ENCODE data around the gene RRP15.

RRP15 gene

DNA sequence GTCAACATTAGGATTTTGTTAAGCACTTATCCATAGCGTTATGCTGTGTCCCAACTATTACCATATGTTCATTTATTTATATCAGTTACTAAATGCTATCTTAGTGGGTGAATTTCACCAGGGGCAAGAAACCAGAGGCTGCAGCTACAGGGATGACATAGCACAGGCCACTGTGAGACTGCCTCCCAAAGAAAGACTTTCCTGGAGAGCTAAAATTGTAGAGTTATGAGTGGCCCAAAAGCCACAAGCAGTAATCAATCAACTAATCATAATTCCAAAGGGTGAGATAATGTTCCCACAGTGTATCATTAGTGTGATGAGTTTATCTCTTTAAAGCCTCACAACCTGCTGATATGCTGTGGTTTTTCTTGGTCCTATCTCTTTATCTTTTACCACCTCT, 56.2 kb downstream of the RRP15 start:
- DNase-seq (ENCODE audit: low read depth), result no peak

DNA sequence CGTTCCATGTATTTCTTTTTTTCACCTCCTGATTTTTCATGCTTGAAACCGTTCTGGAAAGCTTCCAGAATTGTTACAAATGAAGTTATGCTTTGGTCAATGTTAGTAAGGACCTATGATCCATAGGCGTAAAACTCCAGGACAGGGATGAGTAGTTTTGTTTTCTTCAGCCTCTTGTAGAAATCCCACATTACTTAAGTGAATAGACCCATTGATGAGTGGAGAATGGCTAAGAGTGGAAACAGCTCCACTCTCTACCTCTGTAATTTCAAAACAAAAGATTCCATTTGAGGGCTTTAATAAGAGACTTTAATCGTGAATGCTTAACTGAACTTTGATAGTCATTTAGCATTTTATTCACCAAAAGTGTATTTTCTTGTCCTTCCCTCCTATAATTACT, 57.0 kb downstream of the RRP15 start:
- DNase-seq (ENCODE audit: low read depth), result no peak

DNA sequence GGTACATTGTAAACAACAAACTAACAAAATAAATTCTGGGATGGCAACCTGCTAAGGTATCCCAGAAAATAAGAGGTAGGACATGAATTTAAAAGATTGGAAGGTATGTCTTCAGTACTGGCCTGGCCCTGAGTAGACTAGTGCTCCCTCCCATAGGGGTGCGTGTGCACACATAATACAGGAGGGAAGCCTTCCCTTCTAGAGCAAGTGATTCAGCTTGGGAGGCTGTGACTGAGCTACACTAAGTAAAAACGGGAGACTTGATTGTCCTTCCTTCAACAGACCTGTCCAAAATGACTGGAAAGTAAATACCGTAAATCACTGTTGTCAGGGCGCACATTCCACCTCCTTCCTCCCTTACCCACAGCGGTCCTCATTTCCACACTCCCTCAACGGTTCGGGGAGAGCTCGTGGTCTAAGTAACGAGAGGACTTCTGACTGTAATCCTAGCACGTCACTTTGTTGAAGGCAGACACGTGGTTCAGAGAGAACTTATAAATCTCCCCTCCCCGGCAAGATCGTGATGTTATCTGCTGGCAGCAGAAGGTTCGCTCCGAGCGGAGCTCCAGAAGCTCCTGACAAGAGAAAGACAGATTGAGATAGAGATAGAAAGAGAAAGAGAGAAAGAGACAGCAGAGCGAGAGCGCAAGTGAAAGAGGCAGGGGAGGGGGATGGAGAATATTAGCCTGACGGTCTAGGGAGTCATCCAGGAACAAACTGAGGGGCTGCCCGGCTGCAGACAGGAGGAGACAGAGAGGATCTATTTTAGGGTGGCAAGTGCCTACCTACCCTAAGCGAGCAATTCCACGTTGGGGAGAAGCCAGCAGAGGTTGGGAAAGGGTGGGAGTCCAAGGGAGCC, 60.0 kb downstream of the RRP15 start, which contains the start of gene TGFB2:
TGFB2 (plus strand) TSS at position 523 of the 859 bp plus-strand sequence. CDS start 1,366 bp downstream, outside the sequence.
- DNase-seq (ENCODE audit: low read depth), result peak; percentile 90

DNA sequence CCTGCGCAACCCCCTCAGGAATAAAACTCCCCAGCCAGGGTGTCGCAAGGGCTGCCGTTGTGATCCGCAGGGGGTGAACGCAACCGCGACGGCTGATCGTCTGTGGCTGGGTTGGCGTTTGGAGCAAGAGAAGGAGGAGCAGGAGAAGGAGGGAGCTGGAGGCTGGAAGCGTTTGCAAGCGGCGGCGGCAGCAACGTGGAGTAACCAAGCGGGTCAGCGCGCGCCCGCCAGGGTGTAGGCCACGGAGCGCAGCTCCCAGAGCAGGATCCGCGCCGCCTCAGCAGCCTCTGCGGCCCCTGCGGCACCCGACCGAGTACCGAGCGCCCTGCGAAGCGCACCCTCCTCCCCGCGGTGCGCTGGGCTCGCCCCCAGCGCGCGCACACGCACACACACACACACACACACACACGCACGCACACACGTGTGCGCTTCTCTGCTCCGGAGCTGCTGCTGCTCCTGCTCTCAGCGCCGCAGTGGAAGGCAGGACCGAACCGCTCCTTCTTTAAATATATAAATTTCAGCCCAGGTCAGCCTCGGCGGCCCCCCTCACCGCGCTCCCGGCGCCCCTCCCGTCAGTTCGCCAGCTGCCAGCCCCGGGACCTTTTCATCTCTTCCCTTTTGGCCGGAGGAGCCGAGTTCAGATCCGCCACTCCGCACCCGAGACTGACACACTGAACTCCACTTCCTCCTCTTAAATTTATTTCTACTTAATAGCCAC, 60.7 kb downstream of the RRP15 start:
- no peak for DNase-seq (ENCODE audit: low read depth)

DNA sequence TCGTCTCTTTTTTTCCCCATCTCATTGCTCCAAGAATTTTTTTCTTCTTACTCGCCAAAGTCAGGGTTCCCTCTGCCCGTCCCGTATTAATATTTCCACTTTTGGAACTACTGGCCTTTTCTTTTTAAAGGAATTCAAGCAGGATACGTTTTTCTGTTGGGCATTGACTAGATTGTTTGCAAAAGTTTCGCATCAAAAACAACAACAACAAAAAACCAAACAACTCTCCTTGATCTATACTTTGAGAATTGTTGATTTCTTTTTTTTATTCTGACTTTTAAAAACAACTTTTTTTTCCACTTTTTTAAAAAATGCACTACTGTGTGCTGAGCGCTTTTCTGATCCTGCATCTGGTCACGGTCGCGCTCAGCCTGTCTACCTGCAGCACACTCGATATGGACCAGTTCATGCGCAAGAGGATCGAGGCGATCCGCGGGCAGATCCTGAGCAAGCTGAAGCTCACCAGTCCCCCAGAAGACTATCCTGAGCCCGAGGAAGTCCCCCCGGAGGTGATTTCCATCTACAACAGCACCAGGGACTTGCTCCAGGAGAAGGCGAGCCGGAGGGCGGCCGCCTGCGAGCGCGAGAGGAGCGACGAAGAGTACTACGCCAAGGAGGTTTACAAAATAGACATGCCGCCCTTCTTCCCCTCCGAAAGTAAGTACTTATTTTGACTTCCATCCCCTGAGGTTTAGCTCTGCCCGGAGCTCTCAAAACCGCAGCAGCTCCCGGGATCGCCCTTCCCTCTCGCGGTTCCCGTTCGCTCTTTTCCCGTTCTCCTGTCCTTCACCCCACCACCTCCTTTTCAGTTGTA, 61.5 kb downstream of the RRP15 start:
- DNase-seq (ENCODE audit: low read depth), result no peak

DNA sequence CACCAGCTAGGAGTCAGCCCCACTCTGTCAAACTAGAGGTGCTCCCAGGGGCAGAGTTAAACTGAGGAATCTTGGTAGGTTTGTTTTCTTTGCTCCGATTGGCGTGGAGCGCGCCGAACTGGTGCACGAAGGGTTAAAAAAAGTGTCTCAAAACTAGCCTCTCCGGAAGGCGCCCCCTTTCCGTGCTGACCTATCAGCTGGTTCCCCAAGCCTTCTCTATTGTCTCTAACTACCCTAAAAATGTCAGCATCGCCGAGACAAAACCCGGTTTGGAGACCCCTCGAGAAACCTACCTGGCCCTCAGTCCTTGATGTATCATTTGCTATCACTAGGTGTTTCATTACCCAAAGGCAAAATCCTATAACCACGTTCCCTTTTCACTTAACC, 62.2 kb downstream of the RRP15 start:
- DNase-seq (ENCODE audit: low read depth), result no peak

DNA sequence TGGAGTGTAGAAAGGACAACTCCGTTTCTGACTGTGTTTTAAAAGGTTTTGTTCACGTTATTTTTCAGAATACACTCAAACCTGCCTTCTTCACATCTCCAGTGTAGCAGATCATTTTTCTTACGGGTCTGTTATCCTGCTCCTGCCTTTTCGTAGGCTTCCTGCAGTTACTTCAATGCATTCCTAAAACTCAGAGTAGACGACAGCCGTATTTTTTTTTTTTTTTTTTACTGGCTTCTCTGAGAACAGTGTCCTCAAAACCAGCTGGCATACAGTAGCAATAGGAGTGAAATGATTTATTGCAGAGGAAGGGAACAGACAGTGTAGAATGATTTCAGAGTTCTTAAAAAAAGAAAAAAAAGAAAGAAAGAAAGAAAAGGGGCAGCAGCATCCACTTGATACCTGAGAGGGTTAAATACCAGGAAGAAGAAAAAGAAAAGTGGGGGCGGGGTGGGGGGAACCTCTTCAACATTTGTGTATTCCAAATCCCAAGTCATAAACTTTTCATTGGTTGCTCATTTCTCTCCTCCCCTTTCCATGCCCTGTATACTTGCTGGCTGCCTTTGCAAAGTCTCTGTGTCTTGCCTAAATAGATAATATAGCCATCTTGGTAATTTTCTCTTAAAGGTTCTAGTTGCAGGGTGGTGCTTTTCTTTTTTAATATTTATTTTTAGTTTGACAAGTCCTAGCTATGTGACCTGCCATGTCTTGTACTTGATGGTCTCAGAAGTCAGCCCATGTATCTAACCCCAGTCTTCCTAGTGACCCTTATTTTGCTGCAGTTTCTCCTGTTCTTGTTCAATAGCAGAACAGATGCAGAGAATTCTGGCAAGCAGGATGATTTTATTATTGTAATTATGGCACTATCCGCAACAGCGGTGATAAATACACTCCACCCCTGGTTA, 62.9 kb downstream of the RRP15 start:
- DNase-seq (ENCODE audit: low read depth), result no peak

DNA sequence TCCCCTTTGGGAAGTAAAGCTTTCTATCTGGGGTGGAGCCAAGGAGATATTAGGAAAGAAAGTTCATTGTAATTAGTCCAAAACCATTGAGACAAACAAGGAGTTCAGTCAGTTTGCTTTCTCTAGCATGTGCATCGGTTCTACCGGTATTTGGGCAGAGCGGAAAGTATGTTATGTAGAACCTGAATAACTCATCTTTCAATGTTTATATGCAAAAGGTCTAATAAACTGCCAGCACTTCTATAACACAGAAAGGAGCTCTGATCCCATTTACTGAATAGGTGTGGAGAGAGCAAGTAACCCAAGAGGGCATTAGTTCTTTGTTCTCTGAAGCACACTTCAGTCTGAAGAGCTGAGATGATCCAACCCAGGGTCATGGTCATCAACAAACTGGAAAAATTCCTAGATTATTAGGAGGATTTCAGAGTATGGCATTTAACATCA, 63.6 kb downstream of the RRP15 start:
- DNase-seq (ENCODE audit: low read depth), result no peak

DNA sequence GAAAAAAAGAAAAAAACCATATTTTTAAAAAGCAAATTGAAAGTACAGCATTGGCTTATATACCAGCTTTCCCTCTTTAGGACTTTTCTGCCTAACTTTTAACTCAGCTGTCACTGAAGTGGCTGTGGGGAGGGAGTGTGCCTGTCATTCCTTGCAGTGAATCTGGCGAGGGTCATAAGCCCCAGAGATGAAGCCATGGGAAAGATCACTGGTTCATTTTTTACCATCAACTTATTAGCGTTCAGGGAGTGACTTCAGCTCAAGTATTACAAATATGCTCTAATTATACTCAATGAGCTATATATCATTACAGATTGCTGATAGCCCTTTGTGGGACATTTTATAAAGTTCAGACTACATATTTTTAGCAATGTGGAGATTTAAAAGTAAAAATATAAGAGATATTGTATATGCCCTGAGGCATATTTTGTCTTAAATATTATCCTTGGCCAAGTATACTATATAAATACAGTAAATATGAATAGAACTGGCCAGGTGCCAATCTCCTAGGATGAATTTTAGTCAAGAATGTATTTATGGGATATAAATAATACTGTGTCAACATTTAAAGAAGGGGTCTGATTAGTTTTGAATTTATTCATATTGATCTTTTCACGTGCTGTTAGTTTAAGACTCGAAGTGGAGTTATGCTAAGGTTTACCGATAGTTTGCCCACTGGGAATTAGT, 64.4 kb downstream of the RRP15 start:
- DNase-seq (ENCODE audit: low read depth), result no peak

DNA sequence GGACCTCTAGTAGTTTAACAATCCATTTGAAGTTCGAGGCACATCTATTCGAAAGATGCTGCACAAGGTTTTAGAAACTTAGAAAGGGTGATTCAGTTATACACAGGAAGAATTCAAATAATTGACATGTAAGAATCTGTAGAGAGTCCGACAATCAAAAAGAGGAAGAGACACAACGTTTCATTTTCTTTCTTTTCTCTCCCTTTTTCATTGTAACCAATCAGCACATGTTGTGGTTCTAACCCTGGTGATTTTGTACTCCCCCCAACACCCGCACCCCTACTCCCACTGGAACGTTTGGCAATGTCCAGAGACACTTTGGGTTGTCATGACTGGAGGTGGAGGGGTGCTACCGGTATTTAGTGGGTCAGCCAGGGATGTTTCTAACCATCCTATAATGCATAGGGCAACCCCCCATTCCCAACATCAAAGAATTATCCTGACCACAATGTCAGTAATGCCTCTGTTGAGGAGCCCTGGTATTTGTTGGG, 65.0 kb downstream of the RRP15 start:
- no peak for DNase-seq (ENCODE audit: low read depth)

DNA sequence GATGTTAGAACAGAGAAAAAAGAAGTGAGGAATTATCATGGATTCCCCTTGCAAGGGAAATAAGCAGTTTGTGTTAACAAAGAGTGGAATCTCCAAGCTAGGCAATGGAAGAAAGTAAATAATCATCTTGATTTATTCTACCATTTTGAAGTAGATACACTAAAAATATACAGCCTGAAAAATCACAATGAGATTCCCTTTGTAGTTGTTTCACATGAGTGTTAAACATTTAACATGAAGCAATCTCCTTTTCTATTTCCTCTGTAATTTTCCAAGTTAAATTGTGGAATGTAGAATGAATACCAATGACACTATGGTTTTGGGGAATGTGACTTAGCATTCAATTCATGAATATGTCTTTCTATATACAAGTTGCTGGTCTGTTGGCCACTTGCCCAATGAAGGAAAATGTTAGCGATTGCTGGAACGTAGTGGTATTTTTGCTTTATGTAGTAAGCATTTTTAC, 65.7 kb downstream of the RRP15 start:
- peak; percentile 91 for DNase-seq (ENCODE audit: low read depth)

DNA sequence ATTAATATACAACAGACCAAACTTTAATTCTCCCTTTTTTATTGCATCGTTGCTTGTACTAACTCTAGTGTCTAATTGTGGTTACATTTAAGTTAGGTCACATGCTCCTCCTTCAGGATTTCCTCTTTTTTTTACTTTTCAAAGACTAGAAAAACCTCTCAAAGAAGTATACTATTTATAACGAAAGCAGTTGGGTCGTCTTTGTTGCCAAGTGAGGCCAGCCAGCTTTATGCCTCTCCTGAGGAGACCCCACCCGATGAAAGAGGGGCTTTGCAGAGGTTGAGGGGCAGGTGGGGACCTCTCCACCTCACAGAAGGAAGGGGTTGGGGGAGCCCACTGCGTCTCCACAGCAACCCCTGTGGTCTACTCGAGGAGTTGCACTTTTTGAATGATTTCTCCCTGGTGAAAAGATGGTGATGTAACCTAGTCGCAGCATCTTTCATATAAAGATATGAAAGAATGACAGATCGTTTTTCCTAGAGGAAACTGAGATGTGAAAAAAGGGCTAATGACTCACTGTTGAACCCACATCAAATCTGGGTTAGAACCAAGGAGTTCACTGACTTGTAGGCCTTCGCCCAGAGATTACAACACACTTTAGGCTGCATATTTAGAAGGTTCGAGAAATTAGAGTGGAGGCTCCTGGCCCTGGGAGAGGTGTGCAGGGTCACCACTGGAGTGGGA, 66.4 kb downstream of the RRP15 start:
- no peak for DNase-seq (ENCODE audit: low read depth)

DNA sequence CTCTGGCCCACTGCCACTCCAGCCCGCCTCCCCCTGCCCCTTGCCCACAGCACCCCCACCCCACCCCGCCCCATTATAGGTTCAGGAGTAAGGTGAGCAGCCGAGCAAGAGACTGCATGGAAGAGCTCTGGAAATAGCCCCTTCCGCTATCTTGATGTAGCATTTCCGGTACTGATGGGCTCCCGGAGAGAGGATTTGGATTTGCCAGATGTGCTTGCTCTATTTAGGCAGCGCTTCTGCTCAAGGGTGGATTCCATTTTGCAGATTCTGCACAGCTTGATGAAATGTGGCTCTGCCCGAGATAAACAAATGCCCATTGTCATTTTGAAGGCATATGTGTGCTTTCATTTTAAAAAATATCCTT, 67.0 kb downstream of the RRP15 start:
- no peak for DNase-seq (ENCODE audit: low read depth)

DNA sequence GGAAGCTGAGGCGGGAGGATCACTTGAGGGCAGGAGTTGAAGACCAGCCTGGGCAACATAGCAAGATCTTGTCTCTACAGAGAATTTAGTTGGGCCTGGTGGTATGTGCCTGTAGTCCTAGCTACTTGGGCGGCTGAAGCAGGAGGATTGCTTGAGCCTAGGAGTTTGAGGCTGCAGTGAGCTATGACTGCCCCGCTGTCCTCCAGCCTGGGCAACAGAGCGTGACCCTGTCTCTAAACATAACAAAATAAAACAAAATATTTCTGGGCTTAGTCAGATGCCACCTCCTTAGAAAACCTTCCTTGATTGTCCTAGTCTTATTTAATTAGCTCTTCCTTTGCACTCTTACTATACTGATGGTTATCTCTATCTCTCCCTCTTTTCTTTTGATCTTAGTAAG, 68.6 kb downstream of the RRP15 start:
- DNase-seq (ENCODE audit: low read depth), result no peak

DNA sequence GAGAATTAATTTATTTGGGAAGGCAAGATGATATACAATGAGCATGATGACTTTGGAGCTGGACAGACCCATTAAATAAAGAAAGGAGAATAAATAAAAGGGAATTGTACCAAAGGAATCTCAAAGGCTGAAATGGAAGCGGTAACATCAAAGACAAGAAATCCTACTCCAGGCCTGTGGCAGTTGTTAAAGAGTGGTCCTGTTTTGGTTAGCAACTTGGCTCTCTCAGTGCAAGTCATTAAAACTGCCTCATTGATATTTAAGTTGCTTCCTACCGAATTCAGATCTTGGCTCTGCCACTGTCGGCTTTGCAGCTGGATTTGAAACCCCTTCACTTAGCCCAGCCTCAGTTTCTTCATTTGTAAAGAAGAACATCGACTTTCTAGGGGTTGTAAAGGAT, 70.2 kb downstream of the RRP15 start:
- DNase-seq (ENCODE audit: low read depth), result no peak

DNA sequence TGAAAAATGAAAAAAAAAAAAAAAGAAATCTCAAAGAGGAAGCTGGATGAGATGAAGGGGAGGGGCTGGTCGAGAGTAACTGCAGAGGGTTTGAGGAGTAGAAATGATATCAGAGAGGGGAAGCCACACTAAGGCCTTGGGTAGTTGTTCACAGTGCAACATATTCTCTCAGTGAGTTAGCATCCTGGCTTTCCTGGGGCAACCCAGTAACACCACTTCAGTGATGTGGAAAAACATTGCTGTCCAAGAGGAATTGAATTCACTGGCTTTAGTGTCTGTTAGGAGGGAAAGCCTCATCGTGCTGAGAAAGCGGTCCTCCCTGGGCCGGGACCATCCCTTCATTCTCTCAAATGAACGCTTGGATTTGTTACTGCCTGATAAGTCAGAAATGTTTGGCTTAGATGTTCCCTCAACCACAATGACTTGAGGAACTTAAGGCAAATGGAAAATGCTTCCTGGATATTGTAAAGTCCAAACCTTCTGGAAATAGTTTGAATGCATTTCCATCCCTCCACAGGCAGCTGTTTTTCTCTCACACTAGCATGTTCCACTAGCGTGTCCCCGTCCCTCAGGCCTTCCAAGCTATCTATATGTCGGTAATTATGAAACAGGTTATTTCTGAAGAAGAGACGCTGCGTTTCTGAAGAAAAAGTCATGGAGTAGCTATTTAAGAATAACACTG, 72.3 kb downstream of the RRP15 start:
- DNase-seq (ENCODE audit: low read depth), result no peak

DNA sequence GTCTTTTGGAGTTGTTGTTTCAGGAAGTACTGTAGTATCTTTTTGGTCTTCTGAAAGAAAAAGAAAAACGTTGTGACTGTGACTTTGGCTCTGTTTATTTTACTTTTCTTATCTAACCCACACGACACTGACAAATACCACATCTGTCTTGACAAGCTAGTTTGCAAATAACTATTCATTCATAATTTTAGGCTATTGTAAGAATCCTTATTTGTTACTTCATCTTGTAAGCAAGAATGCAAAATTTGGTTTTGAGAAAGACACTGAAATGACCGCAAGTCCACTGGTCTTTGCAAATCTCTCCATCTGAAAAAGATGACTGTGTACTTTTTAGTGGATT, 72.8 kb downstream of the RRP15 start:
- no peak for DNase-seq (ENCODE audit: low read depth)

DNA sequence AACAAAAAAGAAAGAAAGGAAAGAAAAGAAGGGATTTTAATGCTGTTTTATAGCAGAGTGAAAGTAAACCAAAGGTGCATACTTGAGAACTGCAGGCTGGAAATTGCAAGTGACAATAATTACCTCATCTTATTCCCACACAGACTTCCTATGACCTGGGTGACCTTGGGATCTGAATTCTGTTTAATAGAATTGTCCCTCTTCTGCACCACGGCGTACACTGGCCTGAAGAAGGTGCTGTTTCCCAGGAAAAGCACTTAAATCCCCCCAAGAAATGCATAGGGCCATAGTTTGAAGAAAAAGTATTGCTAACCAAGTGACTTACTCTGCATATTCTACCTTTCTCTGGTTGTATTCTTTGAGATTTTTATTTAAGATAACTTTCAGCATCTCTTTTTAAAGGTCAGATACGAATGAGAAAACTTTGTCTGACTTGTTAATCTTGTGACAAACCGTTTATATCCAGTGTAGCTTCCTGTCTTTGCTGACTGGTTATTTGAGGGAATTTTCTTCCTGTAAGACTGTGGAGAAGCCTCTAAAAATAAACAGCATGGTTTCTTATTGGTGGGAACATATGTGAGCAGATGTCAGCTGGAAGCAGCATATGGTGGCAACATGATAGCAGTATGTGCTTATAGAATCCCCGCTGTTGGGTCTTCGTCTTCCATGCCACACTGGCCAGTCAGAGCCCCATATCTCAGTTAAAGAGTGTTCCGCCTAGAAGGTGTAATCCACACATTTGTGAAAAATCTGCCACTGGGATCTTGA, 76.4 kb downstream of the RRP15 start:
- no peak for DNase-seq (ENCODE audit: low read depth)

Measured in HS-27A (cell line).